ENCODE data around the gene RNGTT.

DNA sequence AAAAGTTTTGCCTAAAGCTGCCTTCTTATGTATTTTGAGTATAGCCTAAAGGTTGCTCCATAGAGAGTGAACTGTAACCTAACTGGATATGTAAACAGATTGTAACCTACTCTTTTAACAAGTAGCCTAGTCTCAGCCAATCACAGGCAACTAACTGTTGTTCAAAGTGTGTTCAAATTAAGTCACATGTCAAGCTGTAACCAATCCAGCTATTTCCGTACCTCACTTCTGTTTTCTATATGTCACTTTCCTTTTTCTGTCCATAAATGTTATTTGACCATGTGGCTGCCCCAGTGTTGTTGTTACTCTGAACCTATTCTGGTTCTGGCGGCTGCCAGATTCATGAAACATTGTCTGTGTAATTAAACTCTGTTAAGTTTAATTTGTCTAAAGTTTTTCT, 47.4 kb upstream of the RNGTT start:
- TF ChIP-seq, protein P1, sequence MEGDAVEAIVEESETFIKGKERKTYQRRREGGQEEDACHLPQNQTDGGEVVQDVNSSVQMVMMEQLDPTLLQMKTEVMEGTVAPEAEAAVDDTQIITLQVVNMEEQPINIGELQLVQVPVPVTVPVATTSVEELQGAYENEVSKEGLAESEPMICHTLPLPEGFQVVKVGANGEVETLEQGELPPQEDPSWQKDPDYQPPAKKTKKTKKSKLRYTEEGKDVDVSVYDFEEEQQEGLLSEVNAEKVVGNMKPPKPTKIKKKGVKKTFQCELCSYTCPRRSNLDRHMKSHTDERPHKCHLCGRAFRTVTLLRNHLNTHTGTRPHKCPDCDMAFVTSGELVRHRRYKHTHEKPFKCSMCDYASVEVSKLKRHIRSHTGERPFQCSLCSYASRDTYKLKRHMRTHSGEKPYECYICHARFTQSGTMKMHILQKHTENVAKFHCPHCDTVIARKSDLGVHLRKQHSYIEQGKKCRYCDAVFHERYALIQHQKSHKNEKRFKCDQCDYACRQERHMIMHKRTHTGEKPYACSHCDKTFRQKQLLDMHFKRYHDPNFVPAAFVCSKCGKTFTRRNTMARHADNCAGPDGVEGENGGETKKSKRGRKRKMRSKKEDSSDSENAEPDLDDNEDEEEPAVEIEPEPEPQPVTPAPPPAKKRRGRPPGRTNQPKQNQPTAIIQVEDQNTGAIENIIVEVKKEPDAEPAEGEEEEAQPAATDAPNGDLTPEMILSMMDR (IDR thresholded peaks at IDR 0.05), result no peak
- no peak for TF ChIP-seq POLR2A (IDR thresholded peaks at IDR 0.05)
